Small intestine (tissue), 7 donors: ENCODE results near the gene LIMA1. TPM values are rescaled to one million over a fixed set of nuclear protein-coding genes. Genes with fewer than 3 reads are reported as not detected.
A peak's percentile ranks its signal among the peaks of the same experiment; 100 is the strongest.

ENCODE experiments used
- DNase-seq, 2 donors: peaks; one replicate each; pipeline versions ENCODE4 v3.0.0 to v3.0.0-alpha.2; 2013
- FAIRE-seq: peaks from 2 replicates; lab custom pipeline; 2012; peaks lifted over from hg19 to GRCh38; lab: Jason Lieb, UNC
- H3K27ac ChIP-seq, 3 donors: one replicate each; pipeline ENCODE4 v1.5.1; 2013; ENCODE audit warnings: low read length in 2 of 3, mild to moderate bottlenecking in 2 of 3, control low read depth in 1 of 3, inconsistent platforms in 1 of 3, low read depth in 1 of 3, moderate library complexity in 1 of 3
- H3K27me3 ChIP-seq, 3 donors: one replicate each; pipeline ENCODE4 v1.6.1; 2013; ENCODE audit warnings: low read length in 3 of 3, inconsistent platforms in 1 of 3; ENCODE audit not compliant: control insufficient read depth in 3 of 3, insufficient read depth in 3 of 3
- H3K36me3 ChIP-seq, 3 donors: one replicate each; pipeline ENCODE4 v1.6.1; 2013; ENCODE audit warnings: low read length in 3 of 3, inconsistent platforms in 1 of 3, low read depth in 1 of 3, mild to moderate bottlenecking in 1 of 3, moderate library complexity in 1 of 3; ENCODE audit not compliant: control insufficient read depth in 3 of 3, insufficient read depth in 2 of 3
- H3K4me1 ChIP-seq, 3 donors: one replicate each; pipeline ENCODE4 v1.6.1; 2013; ENCODE audit warnings: low read length in 2 of 3, inconsistent platforms in 1 of 3, low read depth in 1 of 3, mild to moderate bottlenecking in 1 of 3, moderate library complexity in 1 of 3; ENCODE audit not compliant: control insufficient read depth in 3 of 3, insufficient read depth in 2 of 3
- H3K4me3 ChIP-seq, 3 donors: one replicate each; pipeline ENCODE4 v1.5.1; 2013; ENCODE audit warnings: low read length in 3 of 3, control low read depth in 1 of 3, inconsistent platforms in 1 of 3, low read depth in 1 of 3, mild to moderate bottlenecking in 1 of 3, moderate library complexity in 1 of 3
- H3K9me3 ChIP-seq, 2 donors: one replicate each; pipeline ENCODE4 v1.6.1; 2013; ENCODE audit warnings: low read depth in 1 of 2, low read length in 1 of 2; ENCODE audit not compliant: control insufficient read depth in 2 of 2, insufficient read depth in 1 of 2
- WGBS, 3 donors: extraction: QIAGEN DNeasy Blood & Tissue Kit; methylation state at CpG; one replicate each; pipeline ENCODE4 v1.1.7; 2013; 5-methylcytosine and 5-hydroxymethylcytosine counted together
- polyA plus RNA-seq, 4 donors: library from polyadenylated mRNA; stranded (reverse) in 3 of 4; unstranded in 1 of 4; fragments of 200-250 nt in 3 of 4; fragments of 120-200 nt in 1 of 4; gene quantifications; one replicate each; pipeline versions ENCODE4 v1.2.1 to v1.2.3, GENCODE V29; 2013
- donor health status: healthy with polysubstance abuse.
- donor health status: control.
- donor health status: control.
- donor health status: Bipolar disorder and iron deficiency.
- donor health status: healthy.

LIMA1 gene
- polyA plus RNA-seq, 4 donors, result 89.7 to 219 (median 114) TPM

DNA sequence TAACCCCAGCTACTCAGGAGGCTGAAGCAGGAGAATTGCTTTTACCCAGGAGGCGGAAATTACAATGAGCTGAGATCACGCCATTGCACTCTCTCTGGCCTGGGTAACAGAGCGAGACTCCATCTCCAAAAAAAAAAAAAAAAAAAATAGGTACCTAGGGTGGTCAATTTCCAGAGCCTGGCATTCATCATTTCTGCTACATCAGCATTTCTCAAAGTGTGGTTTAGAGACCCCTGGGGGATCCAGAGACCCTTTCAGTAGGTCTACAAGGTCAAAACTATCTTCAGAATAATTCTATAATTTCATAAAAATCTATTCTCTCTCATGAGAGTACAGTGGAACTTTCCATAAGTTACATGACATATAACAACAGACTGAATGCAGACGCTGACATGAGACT lies 136.0 kb downstream of the LIMA1 start:
- no peak for FAIRE-seq
- H3K27ac ChIP-seq, result no peak overlapping the region
- 98 to 99% (median 98%) methylated on average over 4 of the region's 4 CpGs for WGBS, 3 donors

DNA sequence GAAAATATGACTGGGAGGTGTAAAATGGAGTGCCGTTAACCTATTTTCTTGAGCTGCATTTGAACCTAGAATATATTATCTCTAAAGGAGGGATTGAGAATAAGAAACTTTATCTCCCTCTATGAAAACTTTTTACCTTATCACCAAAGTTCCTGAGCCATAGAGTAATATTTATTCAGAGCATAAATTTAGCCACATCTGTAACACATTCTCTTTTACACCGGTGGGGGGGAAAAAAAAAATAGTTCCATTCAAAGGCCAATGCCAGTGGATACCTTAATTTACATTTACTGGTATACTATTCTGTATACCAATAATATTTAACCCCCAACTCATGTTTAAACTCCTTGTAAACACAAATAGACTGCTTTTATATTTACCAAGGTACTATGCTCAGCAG lies 137.9 kb downstream of the LIMA1 start:
- no peak overlapping the region for H3K27ac ChIP-seq
- no peaks in the 10 kb centered on the region for H3K9me3 ChIP-seq
- H3K27me3 ChIP-seq, result no peaks in the 10 kb centered on the region
- H3K4me3 ChIP-seq, result no peak overlapping the region
- H3K36me3 ChIP-seq, result peaks cover 0 to 16% (median 0%) of the 10 kb centered on the region in 3 donors
- DNase-seq (no peak), FAIRE-seq (no peak)
- 76 to 89% (median 80%) methylated on average over 2 of the region's 2 CpGs for WGBS, 3 donors
- no peaks in the 10 kb centered on the region for H3K4me1 ChIP-seq

More for the DNA sequence above, 136.0 kb downstream of the LIMA1 start:
- Histone ChIP-seq H3K4me3 (no peak overlapping the region), H3K4me1 (no peaks in the 10 kb centered on the region), H3K9me3 (no peaks in the 10 kb centered on the region), H3K27me3 (no peaks in the 10 kb centered on the region), H3K36me3 (peaks cover 0 to 7% (median 0%) of the 10 kb centered on the region in 3 donors)
- DNase-seq, result no peak

DNA sequence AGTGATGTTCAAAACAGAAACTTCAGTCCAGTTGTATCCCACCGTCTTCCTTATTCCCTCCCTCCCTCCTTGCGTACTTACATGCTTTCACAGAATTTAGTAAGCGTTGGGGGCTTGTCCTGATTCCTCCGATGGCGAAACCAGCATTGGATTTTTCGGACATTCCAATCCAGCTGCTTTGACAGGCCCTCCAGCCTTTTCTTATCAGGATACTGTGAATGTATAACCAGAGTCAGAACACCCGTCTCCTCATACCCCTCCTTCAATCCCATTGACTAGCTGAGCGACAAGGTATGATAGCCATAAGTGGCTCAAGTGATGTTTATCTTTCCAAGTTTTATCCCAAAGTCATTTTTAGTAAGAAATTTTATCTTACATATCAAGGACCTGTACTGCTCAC lies 140.3 kb downstream of the LIMA1 start:
- Histone ChIP-seq H3K4me3 (no peak overlapping the region), H3K36me3 (peaks cover 0 to 30% (median 2%) of the 10 kb centered on the region in 3 donors), H3K27ac (no peak overlapping the region), H3K4me1 (no peaks in the 10 kb centered on the region), H3K9me3 (no peaks in the 10 kb centered on the region), H3K27me3 (no peaks in the 10 kb centered on the region)
- 81 to 89% (median 85%) methylated on average over 8 of the region's 8 CpGs for WGBS, 3 donors
- no peak for FAIRE-seq
- DNase-seq, result no peak

DNA sequence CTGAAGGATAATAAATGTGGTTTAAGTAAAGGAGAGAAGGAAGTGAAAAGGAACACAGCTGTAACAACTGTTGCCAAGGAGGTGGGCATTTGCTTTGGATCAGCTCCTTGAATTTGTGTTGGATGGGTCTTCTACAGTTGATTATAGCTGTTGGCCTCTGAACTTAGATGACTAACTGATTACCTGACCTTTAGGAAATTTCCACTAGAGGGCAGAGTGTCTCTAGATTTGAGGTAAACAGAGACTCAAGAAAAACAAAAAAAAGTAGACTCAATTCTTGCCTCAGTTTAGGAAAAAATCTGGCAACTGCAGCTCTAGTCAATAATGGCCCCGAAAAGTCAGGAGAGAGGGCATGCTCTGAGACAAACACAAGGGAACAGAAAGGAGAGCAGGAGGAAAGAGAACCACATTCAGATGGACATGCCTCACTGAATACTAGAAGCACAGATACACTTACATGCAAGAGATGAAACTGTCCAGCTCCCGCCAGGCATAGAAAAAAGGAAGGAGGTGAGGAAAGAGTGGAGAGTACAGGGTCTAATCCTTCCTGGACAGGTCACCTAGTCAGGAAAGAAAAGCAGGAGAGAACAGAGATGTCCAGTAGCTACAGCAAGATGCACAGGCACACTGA lies 150.7 kb downstream of the LIMA1 start:
- H3K4me1 ChIP-seq, result no peaks in the 10 kb centered on the region
- H3K27ac ChIP-seq, result no peak overlapping the region
- no peaks in the 10 kb centered on the region for H3K27me3 ChIP-seq
- no peaks in the 10 kb centered on the region for H3K9me3 ChIP-seq
- peaks cover 7 to 33% (median 12%) of the 10 kb centered on the region in 3 donors for H3K36me3 ChIP-seq
- H3K4me3 ChIP-seq, result no peak overlapping the region
- DNase-seq (peak; percentile 24 to 43), FAIRE-seq (no peak)
- 47 to 85% (median 56%) methylated on average over 2 of the region's 2 CpGs for WGBS, 3 donors

DNA sequence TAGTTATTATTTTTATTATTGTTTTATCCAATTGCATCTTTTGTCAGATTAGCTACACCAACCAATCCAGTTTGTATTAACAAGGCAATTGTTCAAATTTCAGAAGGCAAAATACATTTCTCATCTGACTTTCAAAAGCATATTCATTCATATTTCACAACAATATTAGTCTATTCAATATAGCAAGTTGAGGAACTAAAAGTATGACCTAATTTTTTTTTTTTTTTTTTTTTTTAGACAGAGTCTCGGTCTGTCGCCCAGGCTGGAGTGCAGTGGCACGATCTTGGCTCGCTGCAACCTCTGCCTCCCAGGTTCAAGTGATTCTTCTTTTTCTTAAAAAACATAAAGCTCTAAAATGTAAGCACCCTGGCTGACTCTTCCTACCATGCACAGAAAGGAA lies 154.0 kb downstream of the LIMA1 start:
- 88 to 100% (median 90%) methylated on average over 4 of the region's 4 CpGs for WGBS, 3 donors
- Histone ChIP-seq H3K27ac (no peak overlapping the region), H3K4me3 (no peak overlapping the region), H3K36me3 (peaks cover 5 to 37% (median 14%) of the 10 kb centered on the region in 3 donors), H3K4me1 (peaks cover 0 to 4% (median 0%) of the 10 kb centered on the region in 3 donors), H3K27me3 (no peaks in the 10 kb centered on the region), H3K9me3 (no peaks in the 10 kb centered on the region)
- FAIRE-seq, result no peak
- DNase-seq, result no peak

- peaks cover 0 to 4% (median 0%) of the 10 kb centered on the region in 3 donors for H3K4me1 ChIP-seq
- peaks cover 8 to 41% (median 11%) of the 10 kb centered on the region in 3 donors for H3K36me3 ChIP-seq
- H3K27ac ChIP-seq, result no peak overlapping the region
- 72 to 83% (median 78%) methylated on average over 2 of the region's 2 CpGs for WGBS, 3 donors
- no peak for DNase-seq
- no peaks in the 10 kb centered on the region for H3K27me3 ChIP-seq
- FAIRE-seq, result no peak
- no peak overlapping the region for H3K4me3 ChIP-seq
- H3K9me3 ChIP-seq, result no peaks in the 10 kb centered on the region
Observed at GRCh38 chr12:50127546-50127945, 155.8 kb downstream of the LIMA1 start.

Other genes starting within 250 kb of the LIMA1 start
- 1 to 10 TPM in 1 of 4 donors, under 1 TPM in 2, not detected in 1; 0.81 to 2.2 (median 0.85) TPM for gene ASIC1, start 225.9 kb downstream of the LIMA1 start, polyA plus RNA-seq
- gene SMARCD1, start 198.2 kb downstream of the LIMA1 start, polyA plus RNA-seq, result 10 to 100 TPM; 18.1 to 54.1 (median 20.7) TPM
- gene GPD1, start 179.5 kb downstream of the LIMA1 start, polyA plus RNA-seq, result 100 to 1,000 TPM in 3 of 4 donors, 10 to 100 TPM in 1; 97.1 to 198 (median 157) TPM
- gene COX14, start 171.3 kb downstream of the LIMA1 start, polyA plus RNA-seq, result 100 to 1,000 TPM in 3 of 4 donors, 10 to 100 TPM in 1; 61.9 to 236 (median 158) TPM
- 10 to 100 TPM; 10.1 to 29.2 (median 18.9) TPM for gene CERS5, start 116.2 kb downstream of the LIMA1 start, polyA plus RNA-seq
- gene FAM186A, start 113.1 kb upstream of the LIMA1 start, polyA plus RNA-seq, result under 1 TPM in 1 of 4 donors, not detected in 3; 0.34 TPM
- gene LARP4, start 117.4 kb upstream of the LIMA1 start, polyA plus RNA-seq, result 10 to 100 TPM in 3 of 4 donors, 1 to 10 TPM in 1; 6.8 to 29.2 (median 12.6) TPM
- gene DIP2B, start 221.5 kb upstream of the LIMA1 start, polyA plus RNA-seq, result 10 to 100 TPM in 1 of 4 donors, 1 to 10 TPM in 3; 6.3 to 18.1 (median 6.9) TPM